GM19395 (cell line): ENCODE results near the gene ELOVL5.
"Not testable (repeated sequence)": the region's sequence is repeated elsewhere in the genome, so short reads cannot be mapped to it uniquely, and the experiment has no call there.

ENCODE experiments used
- ATAC-seq: cut with Tn5 transposase; IDR thresholded peaks from one replicate; pipeline ENCODE4 v1.9.1; 2021; ENCODE audit warnings: mild to moderate bottlenecking, moderate library complexity; ENCODE audit not compliant: unreplicated experiment

ELOVL5 gene

DNA sequence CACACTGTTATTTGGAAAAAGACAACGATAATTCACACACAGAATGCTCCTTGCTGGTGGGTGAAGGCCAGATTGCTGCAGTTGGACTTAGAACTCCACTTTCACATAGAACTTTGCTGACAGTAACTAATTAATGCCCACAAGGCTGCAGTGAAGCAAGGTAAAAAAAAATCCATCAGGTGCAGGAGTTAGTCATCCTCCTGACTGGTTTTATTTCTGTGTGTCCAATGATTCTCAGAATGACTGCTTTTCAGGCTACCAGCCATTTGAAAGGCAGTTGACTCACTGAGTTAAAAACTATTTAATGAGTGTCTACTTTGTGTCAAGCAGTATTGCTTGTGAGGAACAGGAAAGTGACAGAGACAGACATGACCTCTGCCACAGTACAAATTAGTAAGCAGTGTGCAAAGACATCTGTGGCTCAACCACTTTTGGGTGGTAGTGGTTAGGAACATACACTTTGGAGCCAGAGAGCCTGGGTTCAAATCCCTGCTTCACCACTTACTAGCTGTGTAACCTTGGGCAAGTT, 41.9 kb downstream of the ELOVL5 start:
- ATAC-seq, result peak; percentile 59

DNA sequence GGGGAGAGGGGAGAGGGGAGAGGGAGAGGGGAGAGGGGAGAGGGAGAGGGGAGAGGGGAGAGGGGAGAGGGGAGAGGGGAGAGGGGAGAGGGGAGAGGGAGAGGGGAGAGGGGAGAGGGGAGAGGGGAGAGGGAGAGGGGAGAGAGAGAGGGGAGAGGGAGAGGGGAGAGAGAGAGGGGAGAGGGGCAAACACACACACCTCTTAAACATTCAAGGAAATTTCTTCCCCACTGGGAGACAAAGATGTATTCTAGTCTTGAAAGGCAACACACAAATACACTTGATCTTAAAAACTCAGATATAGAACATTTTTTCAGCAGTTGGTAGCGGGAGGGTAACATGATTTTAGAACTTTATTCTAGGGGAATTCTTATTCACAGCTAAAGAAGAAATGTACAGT, 42.5 kb downstream of the ELOVL5 start:
- ATAC-seq, result not testable (repeated sequence)

DNA sequence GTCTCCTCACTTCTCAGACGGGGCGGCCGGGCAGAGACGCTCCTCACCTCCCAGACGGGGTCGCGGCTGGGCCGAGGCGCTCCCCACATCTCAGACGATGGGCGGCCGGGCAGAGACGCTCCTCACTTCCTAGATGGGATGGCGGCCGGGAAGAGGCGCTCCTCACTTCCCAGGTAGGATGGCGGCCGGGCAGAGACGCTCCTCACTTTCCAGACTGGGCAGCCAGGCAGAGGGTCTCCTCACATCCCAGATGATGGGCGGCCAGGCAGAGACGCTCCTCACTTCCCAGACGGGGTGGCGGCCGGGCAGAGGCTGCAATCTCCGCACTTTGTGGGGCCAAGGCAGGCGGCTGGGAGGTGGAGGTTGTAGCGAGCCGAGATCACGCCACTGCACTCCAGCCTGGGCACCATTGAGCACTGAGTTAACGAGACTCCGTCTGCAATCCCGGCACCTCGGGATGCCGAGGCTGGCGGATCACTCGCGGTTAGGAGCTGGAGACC, 43.2 kb downstream of the ELOVL5 start:
- not testable (repeated sequence) for ATAC-seq

DNA sequence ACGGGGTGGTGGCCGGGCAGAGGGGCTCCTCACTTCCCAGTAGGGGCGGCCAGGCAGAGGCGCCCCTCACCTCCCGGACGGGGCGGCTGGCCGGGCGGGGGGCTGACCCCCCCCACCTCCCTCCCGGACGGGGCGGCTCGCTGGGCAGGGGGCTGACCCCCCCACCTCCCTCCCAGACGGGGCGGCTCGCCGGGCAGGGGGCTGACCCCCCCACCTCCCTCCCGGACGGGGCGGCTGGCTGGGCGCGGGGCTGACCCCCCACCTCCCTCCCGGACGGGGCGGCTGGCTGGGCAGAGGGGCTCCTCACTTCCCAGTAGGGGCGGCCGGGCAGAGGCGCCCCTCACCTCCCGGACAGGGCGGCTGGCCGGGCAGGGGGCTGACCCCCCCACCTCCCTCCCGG, 43.8 kb downstream of the ELOVL5 start:
- not testable (repeated sequence) for ATAC-seq

DNA sequence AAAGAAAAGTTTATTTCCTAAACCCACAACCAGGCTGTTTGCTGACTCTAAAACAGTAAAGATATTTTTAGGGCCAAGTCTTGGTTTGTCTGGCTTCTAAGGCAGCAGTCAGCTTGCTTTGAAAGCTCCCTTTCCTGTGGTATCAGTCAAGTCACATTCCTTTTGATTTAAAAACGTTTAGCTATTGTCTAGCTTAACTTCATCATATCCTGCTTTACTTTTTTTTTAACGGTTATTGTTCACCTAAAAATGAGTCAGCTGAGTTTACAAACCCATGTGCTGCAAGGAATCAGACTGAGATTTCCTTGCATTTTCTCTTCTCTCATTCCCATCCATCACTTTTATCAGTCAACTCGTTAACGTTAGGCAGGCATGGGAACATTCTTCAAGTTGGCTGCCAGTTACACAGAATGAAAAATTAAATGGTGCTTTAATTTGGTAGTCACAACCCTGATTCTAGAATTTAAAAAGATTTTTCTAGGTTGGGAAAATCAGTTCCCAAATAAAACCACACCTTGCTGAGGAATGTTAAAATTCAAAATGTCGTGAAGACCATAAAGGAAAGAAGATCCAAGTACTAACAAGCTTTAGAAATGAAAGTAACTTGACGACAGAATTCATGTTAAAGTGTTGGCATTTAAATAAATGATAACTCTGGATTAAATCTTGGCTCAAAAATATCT, 45.9 kb downstream of the ELOVL5 start:
- no peak for ATAC-seq

DNA sequence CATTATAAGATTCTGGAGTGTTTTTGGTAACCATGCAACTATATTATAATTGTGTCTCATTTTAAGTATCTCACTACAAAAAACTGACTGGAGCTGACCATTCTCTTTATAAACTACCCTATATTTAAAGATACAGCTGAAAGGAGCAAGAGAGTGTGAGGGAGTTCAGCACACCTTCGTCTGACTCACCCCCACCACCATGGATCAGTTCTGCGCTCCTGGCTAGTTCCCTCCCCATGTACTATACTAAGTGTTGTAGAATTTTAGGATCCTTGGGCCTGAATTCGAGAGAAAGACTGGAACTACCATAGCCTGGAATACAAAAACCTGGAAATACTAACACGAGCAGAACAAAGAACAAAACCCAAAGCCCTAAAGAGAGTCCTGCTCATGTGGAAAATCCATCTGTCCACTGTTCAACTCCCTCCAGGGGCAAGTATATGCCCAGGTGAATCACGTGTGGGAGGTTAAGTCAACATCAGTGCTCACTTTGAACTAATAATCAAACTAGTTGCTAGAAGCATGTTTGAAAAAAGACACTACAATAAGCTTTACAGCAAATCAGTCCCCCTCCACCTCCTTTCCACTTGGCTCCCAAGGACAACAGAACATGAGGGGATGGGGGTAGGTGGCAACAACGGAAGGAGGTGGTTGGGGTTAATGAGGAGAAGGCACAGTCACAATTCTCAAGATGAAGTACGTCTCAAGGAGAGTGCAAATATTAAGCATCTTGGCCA, 46.8 kb downstream of the ELOVL5 start:
- ATAC-seq, result no peak

DNA sequence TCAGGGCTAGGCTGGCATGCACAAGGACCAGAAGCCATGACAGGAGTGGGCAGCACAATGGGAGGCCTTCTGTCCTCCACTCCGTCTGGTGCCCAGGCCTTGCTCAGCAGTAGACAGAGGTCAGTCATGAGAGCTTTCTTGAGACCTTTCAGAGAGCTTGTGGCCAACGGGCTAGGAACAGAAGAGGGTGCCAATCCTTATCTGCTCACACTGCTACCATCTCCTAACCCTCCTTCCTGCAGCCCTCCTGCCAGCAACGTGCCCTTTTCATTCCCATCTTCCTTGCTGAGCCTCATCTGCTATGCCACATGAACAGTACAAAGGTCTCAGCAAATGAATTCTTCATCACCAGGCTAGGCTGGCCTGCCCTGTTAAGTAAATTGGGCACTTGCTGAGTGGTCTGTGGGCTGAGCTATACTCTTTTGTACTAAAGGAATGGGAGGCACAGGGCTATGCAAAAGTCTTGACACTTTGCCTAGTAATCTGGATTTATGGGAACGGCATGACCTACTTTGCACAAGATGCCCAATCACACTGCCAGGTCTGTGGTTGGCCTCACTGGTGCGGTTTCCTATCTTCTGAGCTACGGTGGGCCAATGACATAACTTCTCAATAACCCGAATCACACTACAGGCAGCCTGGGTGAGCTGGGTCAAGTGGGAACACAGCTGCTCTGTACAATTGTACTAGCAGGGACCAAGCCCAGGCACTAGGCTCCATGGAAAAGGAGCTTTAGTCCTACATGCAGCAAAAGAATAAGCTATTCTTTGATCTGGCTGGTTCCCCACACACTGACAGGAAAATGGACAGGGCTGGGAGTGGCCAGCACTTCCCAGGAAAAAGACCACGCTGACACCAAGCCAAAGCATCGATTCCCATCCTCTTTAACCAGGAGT, 47.8 kb downstream of the ELOVL5 start:
- no peak for ATAC-seq

DNA sequence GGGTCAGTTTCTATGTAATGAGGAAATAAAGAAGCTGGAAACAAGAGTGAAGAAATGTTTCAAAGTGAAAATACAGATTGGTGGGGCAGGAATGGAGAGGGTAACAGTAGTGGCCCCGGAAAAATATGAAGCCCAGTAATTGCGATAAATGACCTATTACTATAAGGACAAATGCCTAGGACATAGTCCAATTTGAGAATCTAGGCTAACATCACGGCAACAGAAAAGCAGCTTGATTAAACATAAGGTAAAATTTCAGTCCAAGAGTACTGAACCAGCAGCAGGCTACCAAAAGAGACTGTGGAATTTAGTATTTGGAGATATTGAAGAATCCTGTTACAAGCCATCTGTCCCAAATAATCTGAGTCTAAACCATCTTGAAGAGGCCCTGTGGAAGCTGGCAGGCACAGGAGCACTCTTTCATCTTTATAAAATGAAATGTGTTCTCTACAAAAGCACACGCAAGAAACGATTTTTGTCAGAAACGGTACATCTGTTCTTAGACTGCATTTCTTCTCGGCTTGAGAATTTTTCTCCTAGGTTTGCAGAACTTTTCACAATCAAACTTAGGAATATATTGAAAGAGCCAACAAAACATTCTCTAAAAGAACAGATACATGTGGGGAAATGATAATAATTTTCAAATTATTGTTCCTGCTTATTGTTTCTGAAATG, 49.3 kb downstream of the ELOVL5 start:
- no peak for ATAC-seq

DNA sequence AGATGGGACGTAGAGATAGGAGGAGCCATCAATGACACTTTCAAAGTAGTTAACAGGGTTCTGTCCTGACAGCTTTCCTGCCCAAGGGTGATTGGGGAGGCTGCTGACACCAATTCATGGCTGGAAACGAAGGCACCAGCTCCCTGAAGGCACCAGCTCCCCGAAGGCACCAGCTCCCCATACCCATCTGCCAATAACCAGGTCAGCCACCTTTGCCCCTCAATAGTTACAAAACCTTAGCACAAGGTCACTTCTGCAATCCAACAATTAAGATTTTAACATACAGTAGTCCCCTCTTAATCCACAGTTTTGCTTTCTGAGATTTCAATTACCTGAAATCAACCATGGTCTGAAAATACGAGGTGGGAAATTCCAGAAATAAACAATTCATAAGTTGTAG, 51.7 kb downstream of the ELOVL5 start:
- ATAC-seq, result no peak

DNA sequence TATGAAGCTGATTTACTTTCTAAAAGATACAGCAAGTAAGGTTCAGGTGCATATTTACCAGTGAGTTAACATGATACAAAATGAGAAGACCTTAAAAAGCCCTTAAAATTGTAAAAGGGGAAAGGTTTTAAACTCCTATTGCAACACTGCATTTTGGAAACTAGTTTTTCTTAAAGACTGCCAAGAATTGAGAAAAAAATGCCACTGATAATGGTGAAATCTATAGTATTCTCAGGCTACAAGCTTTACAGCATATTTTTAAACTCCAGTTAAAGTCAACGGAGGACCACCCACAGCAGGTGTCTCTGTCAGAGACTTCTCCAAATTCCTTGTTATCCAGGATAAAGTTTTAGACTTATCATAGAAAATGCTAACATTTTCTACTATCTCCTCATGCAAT, 53.6 kb downstream of the ELOVL5 start:
- no peak for ATAC-seq

DNA sequence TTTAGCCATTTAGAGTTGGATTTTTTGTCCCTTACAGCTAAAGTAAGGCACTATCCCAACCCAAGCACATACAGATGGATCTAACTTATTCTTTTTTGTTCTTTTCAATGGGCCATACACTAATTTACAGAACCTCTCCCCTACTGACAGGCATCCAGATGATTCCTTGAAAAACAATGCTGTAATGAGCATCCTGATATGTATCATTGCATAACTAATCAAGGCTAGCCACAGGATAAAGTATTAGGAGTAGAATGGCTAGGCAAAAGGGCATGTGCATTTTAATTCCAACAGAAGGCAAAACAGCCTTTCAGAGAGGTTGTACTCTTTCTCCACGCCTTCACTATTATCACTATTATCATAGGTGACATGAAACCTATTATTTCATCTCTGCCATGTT, 54.1 kb downstream of the ELOVL5 start:
- ATAC-seq, result no peak

DNA sequence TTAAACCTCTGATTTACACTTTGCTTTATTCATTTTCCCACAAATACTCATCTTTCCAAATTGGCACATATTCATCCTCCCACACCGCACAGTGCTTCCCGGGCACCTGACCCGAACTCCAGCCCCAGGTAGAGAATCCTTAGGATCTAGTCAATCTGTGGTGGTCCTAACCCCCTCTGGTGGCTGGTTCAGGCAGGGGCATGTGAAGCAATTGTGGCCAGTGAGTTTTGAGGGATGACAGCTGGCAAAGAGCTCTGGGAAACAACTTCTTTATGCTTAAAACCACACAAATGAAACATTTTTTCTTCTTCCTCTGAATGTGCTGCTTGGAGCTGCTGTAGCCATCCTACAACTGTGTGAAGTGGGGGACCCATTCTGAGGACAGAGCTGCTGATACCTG, 54.7 kb downstream of the ELOVL5 start:
- ATAC-seq, result no peak

DNA sequence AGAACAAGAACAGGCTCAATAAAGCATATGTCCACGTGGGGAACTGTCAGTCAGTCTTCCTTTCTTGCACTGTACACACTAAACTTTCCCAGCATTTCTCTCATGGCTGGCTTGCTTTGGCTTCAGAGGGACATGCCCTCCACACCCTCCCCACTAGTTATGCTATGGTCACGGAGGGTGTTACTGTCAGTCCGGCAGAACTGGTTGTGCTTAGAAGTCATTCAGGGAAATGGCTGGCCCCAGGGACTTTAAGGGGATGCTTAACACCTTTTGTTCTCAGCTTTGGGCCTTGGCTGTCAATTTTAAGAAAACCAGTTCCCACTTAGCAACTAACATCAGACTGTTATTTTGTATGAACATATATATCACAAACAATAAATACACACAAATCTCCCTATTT, 55.1 kb downstream of the ELOVL5 start:
- ATAC-seq, result no peak

DNA sequence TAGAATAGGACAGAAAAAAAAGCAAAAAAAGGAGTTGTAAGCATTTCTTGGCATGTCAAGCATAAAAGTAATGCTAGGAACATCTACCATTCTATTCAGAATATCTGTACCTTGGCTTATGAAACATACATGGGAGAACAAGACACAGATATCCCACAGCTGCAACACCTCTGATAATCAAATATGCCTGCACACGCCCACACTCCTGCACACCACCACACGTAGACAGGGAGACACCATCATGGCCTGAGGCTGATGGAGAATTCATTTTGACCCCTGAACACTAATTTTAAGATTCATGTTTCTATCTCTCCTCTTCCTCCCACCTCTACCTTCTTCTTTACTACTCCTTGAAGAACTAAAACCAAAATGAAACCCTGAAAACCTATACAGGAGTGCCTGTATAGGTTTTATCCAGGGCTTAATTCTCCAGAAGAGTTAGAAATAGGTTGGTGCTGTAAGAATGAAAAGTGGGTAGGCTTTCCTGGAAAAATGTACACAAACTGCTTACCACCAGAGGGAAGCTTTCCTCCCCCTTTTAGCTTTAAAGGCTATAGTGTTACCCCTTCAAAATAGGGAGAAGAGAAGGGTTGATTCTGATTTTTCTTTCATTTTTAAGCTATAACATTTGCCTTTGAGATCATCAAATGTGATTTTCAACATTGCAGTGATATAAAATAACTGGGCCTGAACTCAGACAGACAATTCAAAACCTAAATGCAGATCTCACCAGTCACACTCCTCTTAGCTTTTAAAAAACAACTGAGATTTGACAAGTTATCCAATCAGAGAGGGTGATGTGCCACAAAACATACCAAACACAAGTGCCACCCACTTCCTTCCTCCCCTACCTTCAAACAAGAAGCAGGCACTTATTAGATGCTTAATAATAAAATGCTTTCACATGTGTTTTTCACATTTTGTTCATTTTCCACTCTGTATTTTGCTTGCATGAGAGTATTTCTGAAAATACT, 57.9 kb downstream of the ELOVL5 start:
- no peak for ATAC-seq

DNA sequence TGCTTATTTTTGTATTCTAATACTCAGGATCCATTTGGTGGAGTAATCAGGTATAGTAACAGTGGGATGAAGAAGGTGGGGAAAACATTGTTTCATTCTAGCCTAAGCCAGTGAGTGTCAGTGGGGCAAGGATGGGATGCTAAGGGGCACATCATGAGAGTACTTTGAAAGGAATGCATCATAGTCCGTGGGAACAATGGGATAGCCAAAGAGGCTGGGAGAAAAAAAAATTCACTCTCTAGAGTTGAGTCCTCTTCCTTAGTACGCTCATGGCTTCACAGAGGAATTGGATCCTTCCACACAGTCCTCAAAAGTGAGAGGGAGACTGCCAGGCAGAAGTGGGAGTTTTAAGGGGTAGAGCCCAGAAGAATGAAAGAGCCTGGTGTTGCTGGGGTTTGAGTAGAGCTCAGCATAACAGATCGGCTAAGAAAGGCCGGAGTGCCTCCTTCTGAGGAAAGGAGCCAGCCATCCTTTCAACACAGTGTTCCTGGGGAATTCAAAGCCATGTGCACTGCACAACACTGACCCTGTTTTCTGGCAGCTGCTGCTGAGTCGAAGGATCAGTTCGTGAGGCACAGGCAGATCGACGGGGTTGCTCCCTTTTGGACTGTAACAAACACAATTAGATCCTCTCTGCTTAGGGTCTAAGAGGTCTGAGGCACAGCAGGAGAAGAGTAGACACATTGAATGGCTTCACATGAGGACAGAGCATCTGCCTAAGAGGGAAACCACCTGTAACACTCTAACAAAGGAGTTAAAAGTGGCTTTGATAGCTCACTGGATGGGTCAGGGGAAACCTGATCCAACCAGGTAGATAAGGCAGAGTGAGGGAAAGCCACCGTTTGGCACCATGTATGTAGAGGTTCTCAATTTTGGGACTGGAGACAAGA, 61.2 kb downstream of the ELOVL5 start:
- no peak for ATAC-seq

DNA sequence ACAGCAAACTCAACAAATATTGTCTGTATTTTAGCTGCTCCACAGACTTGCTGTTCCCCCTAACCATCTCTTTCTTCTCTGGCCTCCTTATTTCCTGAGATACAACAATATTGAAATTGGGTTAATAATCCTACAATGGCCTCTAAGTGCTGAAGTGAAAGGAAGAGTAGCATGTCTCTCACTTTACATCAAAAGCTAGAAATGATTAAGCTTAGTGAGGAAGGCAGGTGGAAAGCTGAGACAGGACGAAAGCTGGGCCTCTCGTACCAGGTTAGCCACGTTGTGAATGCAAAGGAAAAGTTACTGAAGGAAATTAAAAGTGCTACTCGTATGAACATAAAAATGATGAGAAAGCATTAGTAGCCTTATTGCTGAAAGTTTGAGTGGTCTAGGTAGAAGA, 63.8 kb downstream of the ELOVL5 start:
- ATAC-seq, result no peak

DNA sequence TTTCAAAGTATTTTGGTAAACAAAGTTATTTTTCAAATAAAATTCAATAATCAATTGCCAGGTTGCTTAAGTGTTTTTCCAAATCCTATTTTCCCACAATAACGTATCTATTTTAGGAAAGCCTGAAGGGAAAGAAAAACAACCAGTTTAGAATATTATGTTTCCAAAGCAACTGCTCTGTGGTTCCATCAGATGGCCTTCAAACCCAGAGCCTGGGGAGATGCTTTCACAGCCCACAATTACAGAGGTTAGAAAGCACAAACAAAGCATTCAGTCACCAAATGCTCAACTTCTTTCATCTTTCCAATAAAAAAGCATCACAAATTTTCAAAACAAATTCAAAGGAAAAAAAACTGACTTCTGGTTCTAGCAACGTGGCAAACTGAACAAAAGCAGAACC, 66.0 kb downstream of the ELOVL5 start:
- no peak for ATAC-seq

DNA sequence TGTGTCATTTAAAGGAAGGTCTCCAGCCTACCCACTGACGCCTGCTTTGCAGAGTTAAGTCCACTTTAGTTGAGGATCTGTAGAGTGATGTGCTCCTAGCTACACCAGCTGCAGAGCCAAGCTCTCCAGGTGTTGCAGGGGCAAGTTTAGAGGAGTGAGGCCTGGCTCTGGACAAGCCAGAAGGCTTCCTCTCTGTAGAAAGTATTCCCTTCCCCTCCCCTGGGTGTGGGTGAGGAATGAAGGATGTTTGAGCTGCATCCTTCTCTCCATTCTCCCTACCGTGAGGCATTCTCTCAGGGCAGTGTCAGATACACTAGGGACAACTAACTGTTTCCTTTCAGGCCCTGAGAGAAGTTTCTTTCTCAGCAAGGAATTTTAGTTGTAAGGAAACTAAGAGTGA, 66.5 kb downstream of the ELOVL5 start:
- ATAC-seq, result no peak
